DMS53 (cell line): ENCODE measurements around the gene EPB41L2.
A peak's percentile ranks its signal among the peaks of the same experiment; 100 is the strongest.

ENCODE experiments used
- DNase-seq: peaks from one replicate; lab custom pipeline; 2025; lab: John Stamatoyannopoulos, UW

EPB41L2 gene

DNA sequence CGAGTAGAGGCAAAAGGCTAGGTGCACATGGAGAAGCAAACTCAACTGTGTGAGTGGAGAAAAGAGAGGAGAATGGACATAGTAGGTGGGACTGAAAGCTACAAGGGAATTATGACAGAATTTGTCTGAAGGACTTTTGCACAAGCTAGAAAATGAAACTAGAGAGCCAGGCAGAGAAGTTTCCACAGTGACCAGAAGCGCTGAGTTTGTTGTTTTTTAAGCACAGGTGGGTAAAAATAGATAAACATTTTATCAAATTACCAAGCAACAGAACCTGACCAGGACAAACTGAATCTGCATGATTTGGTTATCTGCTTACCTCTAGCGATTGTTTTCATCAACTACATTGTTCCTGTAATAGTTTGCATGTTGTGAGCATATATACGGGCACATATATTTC is 197.3 kb downstream of the EPB41L2 start:
- DNase-seq, result no peak

DNA sequence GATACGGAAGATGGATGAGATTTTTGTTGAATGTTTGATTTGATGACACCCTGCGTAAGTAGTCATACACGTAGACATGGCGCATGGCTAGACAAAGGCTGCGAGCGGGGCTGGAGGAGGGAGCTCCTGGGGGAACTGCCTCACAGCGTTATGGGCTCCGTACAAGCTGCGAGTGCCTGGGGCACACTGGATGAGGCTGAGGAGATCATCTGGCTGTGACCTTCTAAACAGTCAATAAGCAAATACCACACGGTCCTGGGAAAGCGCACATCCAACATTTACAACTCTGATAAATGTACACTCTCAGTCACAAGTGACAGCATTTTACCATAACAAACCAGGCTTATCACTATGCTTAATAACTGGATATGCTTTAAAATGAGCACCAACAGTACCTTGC is 198.7 kb downstream of the EPB41L2 start:
- no peak for DNase-seq

DNA sequence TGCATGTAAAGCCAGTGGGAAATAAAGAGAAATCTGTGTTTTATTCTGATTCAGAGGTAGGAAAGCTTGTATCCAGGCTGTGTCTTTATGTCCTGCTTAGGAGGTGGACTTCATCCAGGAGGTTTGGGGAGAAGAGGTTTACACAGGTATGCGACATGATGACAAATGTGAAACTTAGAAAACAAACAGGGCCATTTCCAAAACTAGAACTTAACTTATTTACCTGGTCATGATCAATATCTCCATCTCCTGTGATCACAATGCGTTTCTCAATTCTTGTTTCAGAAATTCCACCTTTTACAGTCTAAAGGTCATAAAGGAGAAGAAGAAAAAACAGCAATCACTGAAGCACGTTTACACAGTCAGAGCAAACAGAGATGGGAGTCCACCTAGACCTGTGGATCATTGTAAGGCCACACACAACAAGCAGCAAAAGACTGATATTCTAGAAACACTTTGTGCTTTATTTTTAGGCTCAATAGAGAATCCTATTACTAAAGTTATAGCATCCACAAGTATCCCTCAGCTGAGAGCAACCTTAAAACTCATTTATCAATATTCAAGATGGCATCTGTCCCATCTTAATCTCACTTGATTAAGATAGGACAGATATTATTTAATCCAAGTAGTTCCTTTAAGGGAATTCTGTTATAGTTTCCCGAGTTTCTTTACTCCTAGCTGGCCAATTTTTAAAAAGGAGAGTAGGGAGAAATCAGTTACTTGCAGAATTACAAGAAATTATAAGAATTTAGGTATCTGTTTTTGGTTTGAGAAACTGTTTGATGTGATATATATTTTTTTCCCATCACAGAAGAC is 199.4 kb downstream of the EPB41L2 start:
- DNase-seq, result peak; percentile 10

GRCh38 chr6:130862370-130862769 is 200.7 kb downstream of the EPB41L2 start:
- DNase-seq, result no peak

DNA sequence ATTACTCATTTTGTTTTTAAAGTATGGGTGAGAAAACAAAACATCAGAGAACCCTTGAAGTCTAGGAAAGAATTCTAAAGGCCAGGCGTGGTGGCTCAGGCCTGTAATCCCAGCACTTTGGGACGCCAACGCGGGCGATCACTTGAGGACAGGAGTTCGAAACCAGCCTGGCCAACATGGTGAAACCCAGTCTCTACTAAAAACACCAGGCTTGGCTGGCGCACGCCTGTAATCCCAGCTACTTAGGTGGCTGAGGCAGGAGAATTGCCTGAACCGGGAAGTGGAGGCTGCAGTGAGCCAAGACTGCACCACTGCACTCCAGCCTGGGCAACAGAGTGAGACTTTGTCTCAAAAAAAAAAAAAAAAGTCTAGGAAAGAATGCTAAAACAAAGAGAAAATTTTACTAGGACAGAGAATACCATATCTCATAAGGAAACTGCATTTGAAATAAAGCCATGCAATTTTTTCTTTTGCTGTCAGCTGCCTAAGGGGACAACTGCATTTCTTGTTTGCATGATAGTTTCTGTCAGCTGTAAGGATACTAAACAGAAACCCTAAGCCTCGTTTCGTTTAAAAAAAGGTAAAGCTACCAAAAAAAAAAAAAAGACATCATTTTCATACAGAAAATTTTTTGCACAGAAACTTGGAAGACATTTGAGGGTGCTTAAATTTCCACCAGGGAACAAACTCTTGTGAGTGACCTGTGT is 203.7 kb downstream of the EPB41L2 start:
- no peak for DNase-seq

DNA sequence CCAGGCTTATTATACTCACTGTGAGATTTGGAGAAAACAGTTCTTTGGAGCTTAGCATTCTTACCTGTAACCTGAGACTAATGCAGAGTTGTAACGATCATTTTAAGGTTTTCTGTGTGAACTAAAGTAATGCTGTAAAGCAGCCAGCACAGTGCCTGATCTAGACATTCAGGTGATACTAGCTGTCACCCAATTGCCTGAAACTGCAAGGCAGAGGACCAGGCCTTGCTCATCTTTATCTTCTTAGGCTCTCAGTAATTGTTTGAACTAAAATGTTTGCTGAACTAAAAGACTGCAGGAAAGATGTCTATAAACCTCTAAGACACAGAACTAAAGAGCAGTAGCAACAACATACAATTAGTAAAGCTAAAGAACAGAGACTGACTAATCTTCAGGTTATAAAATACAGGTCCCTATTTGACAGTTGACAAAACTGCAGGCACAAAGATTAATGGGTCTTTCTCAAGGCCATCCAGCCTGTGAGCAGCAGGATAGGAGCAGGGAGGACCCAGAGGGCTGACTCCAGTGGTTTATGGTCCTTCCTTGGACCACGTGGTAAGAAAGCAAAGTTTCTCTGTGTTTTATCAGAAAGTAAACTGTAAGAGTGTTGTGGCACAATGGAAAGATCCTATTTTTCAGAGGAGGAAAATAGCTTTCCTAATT is 204.4 kb downstream of the EPB41L2 start:
- no peak for DNase-seq

- no peak for DNase-seq
Measured at GRCh38 chr6:130858054-130858453, 205.0 kb downstream of the EPB41L2 start.

DNA sequence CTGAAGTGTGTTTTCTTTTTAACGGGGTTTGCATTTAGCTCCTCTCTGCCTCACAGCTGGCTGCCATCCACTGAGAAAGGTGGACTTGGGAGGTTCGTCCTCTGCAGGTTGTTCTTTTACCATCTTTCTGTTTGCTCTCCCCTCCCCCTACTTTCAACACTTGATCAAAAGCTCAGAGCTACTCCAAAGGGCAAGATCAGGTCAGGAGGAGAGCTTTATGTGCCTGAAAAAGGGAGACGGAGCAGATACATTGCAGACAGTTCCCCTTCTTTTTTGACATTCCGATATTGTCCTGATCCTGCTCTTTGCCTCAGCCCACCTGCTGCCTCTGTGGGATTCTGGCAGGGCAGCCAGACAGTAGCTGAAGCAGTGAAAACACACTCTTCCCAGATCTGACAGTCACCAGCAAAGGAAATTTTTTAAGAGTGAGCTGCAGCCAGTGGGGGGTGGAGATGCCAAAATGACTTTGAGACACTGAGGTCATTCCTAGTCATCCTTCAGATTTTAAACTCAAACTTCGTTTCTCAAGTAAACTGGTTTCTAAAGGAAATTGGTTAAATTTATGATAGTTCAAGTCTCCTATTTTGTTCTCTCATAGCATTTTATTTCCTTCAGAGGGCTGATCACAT is 209.4 kb downstream of the EPB41L2 start:
- no peak for DNase-seq

DNA sequence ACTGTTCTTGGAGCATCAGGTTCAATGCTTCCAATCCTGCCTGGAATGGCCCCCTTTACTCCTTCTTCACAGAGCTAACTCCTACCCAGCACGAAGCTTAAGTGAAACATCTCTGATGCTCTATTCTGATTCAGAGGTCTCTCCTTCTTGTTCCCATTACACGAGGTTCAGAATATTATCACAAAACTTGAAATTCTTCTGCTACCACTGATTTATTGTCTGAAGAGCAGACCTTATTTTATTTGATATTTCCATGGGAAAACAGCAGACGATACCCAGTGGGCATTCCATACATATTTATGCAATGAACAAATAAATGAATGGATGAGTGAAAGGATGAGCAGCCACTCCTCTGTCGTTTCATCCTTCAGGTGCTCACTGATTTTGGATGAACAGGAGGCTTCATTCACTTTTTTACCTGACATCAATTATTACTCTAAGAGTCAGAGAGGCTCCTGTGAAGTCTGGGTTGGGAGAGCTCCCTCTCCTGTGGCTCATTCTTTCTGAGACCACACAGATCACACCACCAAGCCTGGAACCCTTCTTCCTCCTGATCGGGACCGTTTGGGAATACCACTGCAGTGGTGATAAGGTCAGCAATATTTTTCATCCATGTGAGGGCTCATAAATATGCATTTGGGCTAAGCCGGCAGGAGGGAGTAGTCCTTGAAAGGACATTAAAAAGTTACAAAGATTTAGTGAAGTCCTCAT is 210.0 kb downstream of the EPB41L2 start:
- no peak for DNase-seq

GRCh38 chr6:130851026-130851425 is 212.0 kb downstream of the EPB41L2 start:
- no peak for DNase-seq

DNA sequence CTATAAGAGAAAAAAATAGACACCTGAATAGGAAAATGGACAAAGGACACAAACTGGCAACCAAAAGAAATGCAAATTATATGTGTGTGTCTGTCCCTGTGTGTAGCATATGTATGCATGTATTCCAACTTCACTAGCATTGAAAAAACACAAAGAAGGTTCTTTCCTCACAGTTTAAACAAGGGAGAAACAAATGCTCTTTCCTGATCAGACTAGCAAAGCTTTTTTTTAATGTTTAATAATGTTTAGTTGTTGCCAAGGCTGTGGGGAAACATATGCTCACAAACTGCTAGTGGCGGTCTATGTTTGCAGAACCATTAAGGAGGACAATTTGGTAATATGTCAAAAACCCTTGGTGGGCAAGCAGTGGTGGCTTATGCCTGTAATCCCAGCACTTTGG is 213.5 kb downstream of the EPB41L2 start:
- DNase-seq, result no peak

DNA sequence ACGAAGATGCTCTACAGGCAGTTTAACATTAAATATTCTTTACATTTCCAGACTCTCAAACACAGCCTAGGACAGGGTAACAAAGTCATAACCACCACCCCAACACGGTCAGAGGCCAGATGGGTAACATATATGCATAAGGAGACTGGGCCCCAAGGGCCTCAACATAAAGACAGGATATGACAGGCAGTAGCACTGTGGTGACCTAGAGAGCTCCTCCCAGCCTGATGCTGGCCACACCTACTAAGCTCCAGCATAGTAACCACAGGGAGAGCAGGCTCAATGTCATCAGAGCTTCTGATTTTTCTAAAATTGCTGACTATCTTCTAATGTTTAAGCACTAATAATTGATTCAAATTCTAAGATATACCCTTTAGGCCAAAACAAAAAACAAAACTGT is 214.1 kb downstream of the EPB41L2 start:
- DNase-seq, result no peak

DNA sequence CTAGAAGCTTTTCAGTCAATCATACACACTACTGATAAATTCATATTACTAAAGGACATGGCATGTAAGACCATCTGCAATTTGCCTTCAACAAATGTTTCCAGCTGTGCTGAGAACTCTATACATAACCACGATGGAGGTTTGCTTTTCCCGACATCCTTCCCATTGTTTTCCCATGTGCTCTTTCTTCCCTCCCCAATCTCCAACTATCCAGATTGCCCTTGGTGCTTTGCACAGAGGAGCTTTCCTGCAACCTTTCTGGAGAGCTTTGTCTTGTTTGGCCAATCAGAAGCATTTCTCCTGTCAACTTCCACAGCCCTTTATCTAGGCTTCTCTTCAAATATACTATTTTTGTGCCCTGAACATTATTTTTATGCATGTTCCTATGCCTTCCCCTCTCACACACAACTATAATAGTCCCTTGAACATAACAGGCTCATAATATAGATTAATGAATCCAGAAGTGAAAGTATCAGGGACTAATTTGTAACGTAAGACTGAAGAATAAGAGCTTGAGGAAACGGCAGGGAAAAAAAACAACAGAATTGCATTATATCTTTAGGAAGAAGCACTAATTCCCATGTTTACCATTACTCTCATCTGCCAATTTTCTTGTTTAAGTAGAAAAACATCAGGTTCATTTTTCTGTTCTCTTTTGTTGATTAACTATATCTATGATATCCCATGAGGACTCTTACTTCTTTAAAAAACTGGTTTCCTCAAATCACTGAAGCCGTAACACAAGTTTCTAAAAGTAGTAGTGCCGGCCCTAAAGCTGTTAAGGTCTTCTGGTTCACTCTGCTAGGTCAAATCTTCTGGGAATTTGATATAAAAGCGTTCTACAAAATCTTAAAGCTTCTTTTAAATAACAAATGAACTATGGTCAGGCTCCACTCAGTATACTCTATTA is 215.8 kb downstream of the EPB41L2 start:
- no peak for DNase-seq

DNA sequence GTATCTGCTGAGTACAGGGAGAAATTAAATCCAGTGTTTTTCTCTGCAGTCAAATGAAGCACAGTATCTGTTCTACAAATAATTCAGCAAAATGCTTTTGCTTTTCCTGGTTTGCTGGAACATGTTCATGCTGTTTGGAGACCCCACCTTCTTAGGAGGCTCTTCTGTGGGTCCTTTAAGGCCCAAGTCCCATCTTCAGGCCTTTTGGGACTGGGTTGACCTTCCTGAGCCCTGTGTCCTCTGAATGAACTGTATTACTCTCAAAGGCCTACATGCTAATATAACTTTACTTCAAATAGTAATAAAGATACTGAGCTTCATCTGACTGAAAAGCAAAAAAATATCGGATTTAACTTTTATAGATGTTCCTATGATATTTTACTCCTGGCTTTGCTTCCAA is 216.5 kb downstream of the EPB41L2 start:
- DNase-seq, result no peak

- peak; percentile 57 for DNase-seq
Measured at GRCh38 chr6:130843575-130844320, 219.3 kb downstream of the EPB41L2 start.

- DNase-seq, result no peak
Measured at GRCh38 chr6:130841128-130841728, 221.8 kb downstream of the EPB41L2 start.

- DNase-seq, result peak; percentile 56
Measured at GRCh38 chr6:130840050-130840449, 223.0 kb downstream of the EPB41L2 start.

DNA sequence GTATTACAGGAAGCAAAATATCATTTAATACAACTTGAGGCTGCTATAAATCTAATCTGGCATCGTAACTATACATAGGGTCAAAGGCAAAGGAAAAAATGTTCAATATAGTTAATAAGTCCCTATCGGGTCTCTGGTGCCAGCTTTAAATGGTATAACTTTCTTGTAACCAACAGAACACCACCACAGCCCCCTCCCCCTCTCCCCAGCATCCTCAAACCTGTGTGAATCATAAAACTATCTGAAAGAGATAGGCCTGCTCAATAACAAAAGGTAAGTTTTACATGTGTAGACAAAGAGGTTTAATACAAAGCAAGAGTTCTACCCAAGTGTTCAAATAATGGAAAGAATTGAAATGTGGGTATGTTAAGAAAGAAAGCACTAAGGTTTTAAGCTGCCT is 223.7 kb downstream of the EPB41L2 start:
- no peak for DNase-seq

GRCh38 chr6:130838951-130839350 is 224.1 kb downstream of the EPB41L2 start:
- DNase-seq, result no peak
